Mesenchymal stem cell (in vitro differentiated cells and primary cell): ENCODE results near the gene MICU1.
"Not testable (repeated sequence)": the region's sequence is repeated elsewhere in the genome, so short reads cannot be mapped to it uniquely, and the experiment has no call there.

Source experiments
- DNase-seq: peaks from one replicate; pipeline ENCODE4 v3.0.0-alpha.2; 2013
- H2AFZ ChIP-seq: one replicate; pipeline ENCODE4 v1.6.1; 2013; ENCODE audit warnings: low read depth, mild to moderate bottlenecking, control low read depth, inconsistent platforms, low read length, moderate library complexity
- H2AK5ac ChIP-seq: 2 replicates; pipeline ENCODE4 v1.6.1; 2013; ENCODE audit warnings: low read length, moderate library complexity, mild to moderate bottlenecking, inconsistent platforms; ENCODE audit not compliant: severe bottlenecking
- H2BK120ac ChIP-seq: one replicate; pipeline ENCODE4 v1.6.1; 2013; ENCODE audit warnings: low read depth, mild to moderate bottlenecking, inconsistent platforms, low read length, moderate library complexity
- H2BK12ac ChIP-seq, 2 experiments: one replicate each; pipeline ENCODE4 v1.6.1; 2013; ENCODE audit warnings: inconsistent platforms in 2 of 2, low read length in 2 of 2, mild to moderate bottlenecking in 2 of 2, moderate library complexity in 2 of 2, control low read depth in 1 of 2
- H2BK15ac ChIP-seq: one replicate; pipeline ENCODE4 v1.6.1; 2013; ENCODE audit warnings: mild to moderate bottlenecking, low read depth, inconsistent platforms; ENCODE audit not compliant: poor library complexity, severe bottlenecking
- H2BK5ac ChIP-seq: 2 replicates; pipeline ENCODE4 v1.6.1; 2013; ENCODE audit warnings: low read depth, mild to moderate bottlenecking, low read length, control low read depth, inconsistent platforms; ENCODE audit not compliant: poor library complexity, severe bottlenecking
- H3K14ac ChIP-seq, 2 experiments: one replicate each; pipeline ENCODE4 v1.6.1; 2013; ENCODE audit warnings: inconsistent platforms in 2 of 2, low read length in 2 of 2, control low read depth in 1 of 2, mild to moderate bottlenecking in 1 of 2, moderate library complexity in 1 of 2
- H3K18ac ChIP-seq, 2 experiments: one replicate each; pipeline ENCODE4 v1.6.1; 2013; ENCODE audit warnings: inconsistent platforms in 2 of 2, low read length in 2 of 2, control low read depth in 1 of 2, low read depth in 1 of 2, mild to moderate bottlenecking in 1 of 2
- H3K23ac ChIP-seq, 2 experiments: one replicate each; pipeline ENCODE4 v1.6.1; 2013; ENCODE audit warnings: inconsistent platforms in 2 of 2, low read length in 2 of 2, mild to moderate bottlenecking in 2 of 2, moderate library complexity in 2 of 2, control low read depth in 1 of 2
- H3K27ac ChIP-seq: 2 replicates; pipeline ENCODE4 v1.5.1; 2013; ENCODE audit warnings: mild to moderate bottlenecking, moderate library complexity, low read length, control low read depth, inconsistent platforms; ENCODE audit not compliant: poor library complexity, severe bottlenecking
- H3K27me3 ChIP-seq, 2 experiments: 2 replicates each; pipeline versions ENCODE4 v1.6.1 to v1.7.0; 2013; ENCODE audit warnings: low read length in 2 of 2, mild to moderate bottlenecking in 2 of 2, moderate library complexity in 2 of 2, control low read depth in 1 of 2, inconsistent platforms in 1 of 2; ENCODE audit not compliant: control insufficient read depth in 1 of 2, insufficient read depth in 1 of 2
- H3K36me3 ChIP-seq, 2 experiments: 2 replicates each; pipeline versions ENCODE4 v1.6.1 to v1.7.0; 2013; ENCODE audit warnings: low read length in 2 of 2, control low read depth in 1 of 2, inconsistent platforms in 1 of 2, low read depth in 1 of 2, mild to moderate bottlenecking in 1 of 2; ENCODE audit not compliant: insufficient read depth in 2 of 2, control insufficient read depth in 1 of 2
- H3K4ac ChIP-seq, 2 experiments: one replicate each; pipeline ENCODE4 v1.6.1; 2013; ENCODE audit warnings: inconsistent platforms in 2 of 2, low read length in 2 of 2, mild to moderate bottlenecking in 2 of 2, moderate library complexity in 2 of 2, control low read depth in 1 of 2, low read depth in 1 of 2
- H3K4me1 ChIP-seq: 2 replicates; pipeline ENCODE4 v1.6.1; 2013; ENCODE audit warnings: low read depth, low read length, control low read depth; ENCODE audit not compliant: control insufficient read depth, insufficient read depth
- H3K4me2 ChIP-seq: 2 replicates; pipeline ENCODE4 v1.6.1; 2013; ENCODE audit warnings: low read length, mild to moderate bottlenecking, inconsistent platforms; ENCODE audit not compliant: poor library complexity, severe bottlenecking
- H3K4me3 ChIP-seq, 2 experiments: 2 replicates each; pipeline versions ENCODE4 v1.5.1 to v1.7.0; 2013; ENCODE audit warnings: low read length in 2 of 2, mild to moderate bottlenecking in 2 of 2, control low read depth in 1 of 2, low read depth in 1 of 2; ENCODE audit not compliant: insufficient read depth in 1 of 2
- H3K79me1 ChIP-seq: replicated peaks from 2 replicates; pipeline ENCODE4 v1.6.1; 2013; ENCODE audit warnings: mild to moderate bottlenecking, control low read depth, low read length, inconsistent platforms; ENCODE audit not compliant: poor library complexity, severe bottlenecking
- H3K9ac ChIP-seq: 2 replicates; pipeline ENCODE4 v1.7.0; 2013; ENCODE audit warnings: mild to moderate bottlenecking, low read length, moderate library complexity
- H3K9me3 ChIP-seq: 2 replicates; pipeline ENCODE4 v1.7.0; 2013; ENCODE audit warnings: mild to moderate bottlenecking, low read length; ENCODE audit not compliant: control insufficient read depth
- H4K8ac ChIP-seq: one replicate; pipeline ENCODE4 v1.6.1; 2013; ENCODE audit warnings: inconsistent platforms, mild to moderate bottlenecking, low read length, moderate library complexity
- H4K91ac ChIP-seq: one replicate; pipeline ENCODE4 v1.6.1; 2013; ENCODE audit warnings: mild to moderate bottlenecking, low read length, inconsistent platforms
- WGBS: methylation state at CpG from one replicate; pipeline ENCODE4 v1.1.7; 2013; ENCODE audit warnings: mixed read lengths; 5-methylcytosine and 5-hydroxymethylcytosine counted together

MICU1 gene

DNA sequence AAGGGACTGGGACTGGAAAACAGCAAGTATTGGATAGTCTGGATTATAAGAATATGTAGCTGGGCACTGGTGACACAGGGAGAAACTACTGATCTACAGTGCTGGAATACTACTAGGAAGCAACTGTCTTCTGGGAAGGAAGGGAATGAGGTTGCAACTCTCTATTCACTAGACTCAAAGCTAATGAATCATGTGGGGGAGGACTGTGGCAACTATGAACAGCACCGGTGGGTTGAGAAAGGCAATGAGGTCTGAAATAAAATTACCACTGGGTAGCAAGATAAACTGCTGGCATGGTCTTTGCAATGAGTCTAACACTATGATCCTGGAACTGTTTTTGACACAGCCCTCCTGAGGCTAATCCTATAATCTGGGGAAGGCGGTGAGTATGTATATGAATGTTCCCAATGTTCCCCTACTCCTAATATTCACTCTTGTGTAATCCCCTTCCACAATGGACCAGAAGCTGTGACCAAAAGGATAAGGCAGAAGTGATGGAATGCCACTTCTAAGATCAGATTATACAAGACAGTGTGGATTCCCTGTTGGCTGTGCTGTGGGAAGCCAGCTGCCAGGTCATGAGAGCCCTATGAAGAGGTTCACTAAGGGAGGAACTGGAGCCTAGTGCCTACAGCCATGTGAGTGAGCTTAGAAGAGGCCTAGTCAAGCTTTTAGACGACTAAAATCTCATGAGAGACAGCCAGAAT is 169.8 kb downstream of the MICU1 start:
- no peaks in the 10 kb centered on the region for H3K4me1 ChIP-seq
- H3K36me3 ChIP-seq, result peaks cover 5 to 9% of the 10 kb centered on the region in 2 experiments
- H3K9ac ChIP-seq, result no peak overlapping the region
- WGBS, result 95% methylated on average over 1 of the region's 3 CpGs
- H3K4ac ChIP-seq, result no peak overlapping the region
- no peaks in the 10 kb centered on the region for H3K79me1 ChIP-seq
- no peak overlapping the region for H4K8ac ChIP-seq
- H3K4me2 ChIP-seq, result no peak overlapping the region
- H2AFZ ChIP-seq, result no peak overlapping the region
- H2BK12ac ChIP-seq, result no peak overlapping the region
- no peak overlapping the region for H2BK5ac ChIP-seq
- H2BK15ac ChIP-seq, result no peak overlapping the region
- no peaks in the 10 kb centered on the region for H3K27me3 ChIP-seq
- peak; percentile 10 for DNase-seq
- H3K23ac ChIP-seq, result no peak overlapping the region
- no peak overlapping the region for H2BK120ac ChIP-seq
- H3K9me3 ChIP-seq, result no peaks in the 10 kb centered on the region
- H3K18ac ChIP-seq, result no peak overlapping the region
- no peak overlapping the region for H4K91ac ChIP-seq
- H3K27ac ChIP-seq, result no peak overlapping the region
- no peak overlapping the region for H3K14ac ChIP-seq
- H2AK5ac ChIP-seq, result no peak overlapping the region
- no peak overlapping the region for H3K4me3 ChIP-seq

- H3K27ac ChIP-seq, result no peak overlapping the region
- H3K4me2 ChIP-seq, result no peak overlapping the region
- no peak overlapping the region for H2AK5ac ChIP-seq
- H3K4ac ChIP-seq, result no peak overlapping the region
- H3K9me3 ChIP-seq, result no peaks in the 10 kb centered on the region
- no peaks in the 10 kb centered on the region for H3K4me1 ChIP-seq
- 92% methylated on average over 5 of the region's 6 CpGs for WGBS
- H2BK15ac ChIP-seq, result no peak overlapping the region
- no peak overlapping the region for H3K14ac ChIP-seq
- no peak overlapping the region for H3K4me3 ChIP-seq
- no peak for DNase-seq
- H2BK5ac ChIP-seq, result no peak overlapping the region
- H3K9ac ChIP-seq, result no peak overlapping the region
- H4K91ac ChIP-seq, result no peak overlapping the region
- no peaks in the 10 kb centered on the region for H3K79me1 ChIP-seq
- H3K27me3 ChIP-seq, result no peaks in the 10 kb centered on the region
- no peak overlapping the region for H4K8ac ChIP-seq
- H2BK120ac ChIP-seq, result no peak overlapping the region
- no peak overlapping the region for H2AFZ ChIP-seq
- no peak overlapping the region for H2BK12ac ChIP-seq
- H3K36me3 ChIP-seq, result peaks cover 5 to 16% of the 10 kb centered on the region in 2 experiments
- H3K18ac ChIP-seq, result no peak overlapping the region
- H3K23ac ChIP-seq, result no peak overlapping the region
Measured at GRCh38 chr10:72449941-72450441, 175.9 kb downstream of the MICU1 start.

DNA sequence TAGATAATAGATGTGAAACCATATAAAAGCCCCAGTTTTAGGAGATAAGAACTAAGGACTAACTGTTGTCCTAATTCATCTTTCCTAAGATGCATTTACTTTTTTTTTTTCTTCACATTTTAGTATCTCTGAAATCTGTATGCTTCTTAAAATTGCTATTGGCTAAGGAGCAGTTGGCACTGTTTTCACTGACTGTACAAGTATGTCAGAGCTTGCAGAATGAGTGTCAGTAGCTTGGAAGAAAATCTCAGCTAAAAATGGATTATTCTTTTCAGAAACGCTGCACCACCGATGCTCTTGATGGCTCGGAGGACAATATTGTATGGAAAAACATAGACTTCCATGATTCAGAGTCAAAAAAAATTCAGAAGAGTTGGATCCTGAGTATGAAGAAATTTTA is 180.0 kb downstream of the MICU1 start:
- H3K4me3 ChIP-seq, result no peak overlapping the region
- H4K91ac ChIP-seq, result no peak overlapping the region
- no peaks in the 10 kb centered on the region for H3K9me3 ChIP-seq
- no peak for DNase-seq
- no peak overlapping the region for H3K18ac ChIP-seq
- no peak overlapping the region for H2BK12ac ChIP-seq
- H3K4me2 ChIP-seq, result no peak overlapping the region
- H2BK120ac ChIP-seq, result no peak overlapping the region
- peaks cover 3 to 12% of the 10 kb centered on the region in 2 experiments for H3K36me3 ChIP-seq
- H3K4me1 ChIP-seq, result no peaks in the 10 kb centered on the region
- H3K14ac ChIP-seq, result no peak overlapping the region
- no peak overlapping the region for H2AFZ ChIP-seq
- H3K23ac ChIP-seq, result no peak overlapping the region
- 100% methylated on average over 3 of the region's 3 CpGs for WGBS
- H2BK5ac ChIP-seq, result no peak overlapping the region
- H3K4ac ChIP-seq, result no peak overlapping the region
- H2AK5ac ChIP-seq, result no peak overlapping the region
- H4K8ac ChIP-seq, result no peak overlapping the region
- no peaks in the 10 kb centered on the region for H3K79me1 ChIP-seq
- no peaks in the 10 kb centered on the region for H3K27me3 ChIP-seq
- no peak overlapping the region for H2BK15ac ChIP-seq
- H3K27ac ChIP-seq, result no peak overlapping the region
- H3K9ac ChIP-seq, result no peak overlapping the region

DNA sequence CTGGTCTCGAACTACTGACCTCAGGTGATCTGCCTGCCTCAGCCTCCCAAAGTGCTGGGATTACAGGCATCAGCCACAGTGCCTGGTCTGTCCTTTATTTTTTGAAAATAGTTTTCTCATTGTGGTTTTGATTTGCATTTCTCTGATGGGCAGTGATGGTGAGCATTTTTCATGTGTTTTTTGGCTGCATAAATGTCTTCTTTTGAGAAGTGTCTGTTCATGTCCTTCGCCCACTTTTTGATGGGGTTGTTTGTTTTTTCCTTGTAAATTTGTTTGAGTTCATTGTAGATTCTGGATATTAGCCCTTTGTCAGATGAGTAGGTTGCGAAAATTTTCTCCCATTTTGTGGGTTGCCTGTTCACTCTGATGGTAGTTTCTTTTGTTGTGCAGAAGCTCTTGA is 182.9 kb downstream of the MICU1 start:
- H3K4me3 ChIP-seq, H3K36me3 ChIP-seq, H3K23ac ChIP-seq, H3K14ac ChIP-seq, H4K91ac ChIP-seq, H2BK5ac ChIP-seq, H2BK120ac ChIP-seq, H3K9me3 ChIP-seq, H4K8ac ChIP-seq, H2BK12ac ChIP-seq, H3K79me1 ChIP-seq, H3K4ac ChIP-seq, H3K4me2 ChIP-seq, DNase-seq, H2AK5ac ChIP-seq, H3K27ac ChIP-seq, H2BK15ac ChIP-seq, H3K9ac ChIP-seq, H2AFZ ChIP-seq, H3K18ac ChIP-seq, H3K4me1 ChIP-seq, H3K27me3 ChIP-seq: not testable (repeated sequence)
- whole genome bisulfite sequencing, result 96% methylated on average over 1 of the region's 3 CpGs
